ENCODE data around the gene PCID2.

DNA sequence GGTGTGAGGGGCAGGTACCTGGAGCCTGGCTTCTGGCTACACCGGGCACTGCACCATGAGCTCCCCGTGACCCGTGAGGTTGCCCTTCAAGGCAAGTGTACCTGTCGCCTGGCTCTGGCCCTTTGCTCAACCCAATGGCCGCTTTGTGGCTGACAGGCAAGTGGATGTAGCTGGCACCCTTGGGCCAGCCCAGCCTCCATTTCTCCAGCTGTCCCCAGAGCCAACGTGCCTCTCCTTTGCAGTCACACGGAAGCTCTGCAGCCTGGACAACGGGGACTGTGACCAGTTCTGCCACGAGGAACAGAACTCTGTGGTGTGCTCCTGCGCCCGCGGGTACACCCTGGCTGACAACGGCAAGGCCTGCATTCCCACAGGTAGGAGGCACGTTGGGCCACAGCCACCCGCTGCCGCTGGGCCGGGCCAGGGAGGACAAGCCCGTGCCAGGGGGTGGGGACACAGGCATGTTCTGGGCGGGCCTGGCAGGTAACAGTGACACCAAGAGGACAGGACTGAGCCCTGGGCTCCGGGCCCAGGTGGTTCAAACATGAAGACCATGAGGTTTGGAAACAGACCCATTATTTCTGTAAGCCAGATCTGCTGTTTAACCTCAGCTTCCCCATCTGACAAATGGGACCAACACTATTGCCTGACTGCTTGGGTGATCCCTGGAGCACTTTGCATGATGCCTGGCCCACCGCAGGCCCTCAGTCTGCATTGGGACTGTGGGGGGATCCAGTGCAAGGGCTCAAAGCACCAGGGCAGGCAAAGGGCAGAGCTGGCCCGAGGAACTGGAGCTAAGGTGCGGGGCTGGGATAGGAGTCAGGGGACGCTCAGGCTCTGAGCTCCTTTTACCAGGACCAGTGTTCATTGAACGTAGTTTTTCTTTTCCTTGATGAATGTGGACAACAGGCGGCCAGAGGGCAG lies 67.5 kb downstream of the PCID2 start:
- TF ChIP-seq, protein P1, sequence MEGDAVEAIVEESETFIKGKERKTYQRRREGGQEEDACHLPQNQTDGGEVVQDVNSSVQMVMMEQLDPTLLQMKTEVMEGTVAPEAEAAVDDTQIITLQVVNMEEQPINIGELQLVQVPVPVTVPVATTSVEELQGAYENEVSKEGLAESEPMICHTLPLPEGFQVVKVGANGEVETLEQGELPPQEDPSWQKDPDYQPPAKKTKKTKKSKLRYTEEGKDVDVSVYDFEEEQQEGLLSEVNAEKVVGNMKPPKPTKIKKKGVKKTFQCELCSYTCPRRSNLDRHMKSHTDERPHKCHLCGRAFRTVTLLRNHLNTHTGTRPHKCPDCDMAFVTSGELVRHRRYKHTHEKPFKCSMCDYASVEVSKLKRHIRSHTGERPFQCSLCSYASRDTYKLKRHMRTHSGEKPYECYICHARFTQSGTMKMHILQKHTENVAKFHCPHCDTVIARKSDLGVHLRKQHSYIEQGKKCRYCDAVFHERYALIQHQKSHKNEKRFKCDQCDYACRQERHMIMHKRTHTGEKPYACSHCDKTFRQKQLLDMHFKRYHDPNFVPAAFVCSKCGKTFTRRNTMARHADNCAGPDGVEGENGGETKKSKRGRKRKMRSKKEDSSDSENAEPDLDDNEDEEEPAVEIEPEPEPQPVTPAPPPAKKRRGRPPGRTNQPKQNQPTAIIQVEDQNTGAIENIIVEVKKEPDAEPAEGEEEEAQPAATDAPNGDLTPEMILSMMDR (IDR thresholded peaks at IDR 0.05): no peak
- no peak for TF ChIP-seq POLR2AphosphoS5 (IDR thresholded peaks at IDR 0.05)
